ENCODE data around the gene TEKT2. TPM values are rescaled to one million over a fixed set of nuclear protein-coding genes. Genes with fewer than 3 reads are reported as not detected.

Gene TEKT2, protein sequence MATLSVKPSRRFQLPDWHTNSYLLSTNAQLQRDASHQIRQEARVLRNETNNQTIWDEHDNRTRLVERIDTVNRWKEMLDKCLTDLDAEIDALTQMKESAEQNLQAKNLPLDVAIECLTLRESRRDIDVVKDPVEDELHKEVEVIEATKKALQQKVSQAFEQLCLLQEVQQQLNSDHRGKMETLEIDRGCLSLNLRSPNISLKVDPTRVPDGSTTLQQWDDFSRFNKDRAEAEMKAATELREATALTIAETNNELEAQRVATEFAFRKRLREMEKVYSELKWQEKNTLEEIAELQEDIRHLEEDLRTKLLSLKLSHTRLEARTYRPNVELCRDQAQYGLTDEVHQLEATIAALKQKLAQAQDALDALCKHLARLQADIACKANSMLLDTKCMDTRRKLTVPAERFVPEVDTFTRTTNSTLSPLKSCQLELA
- total RNA-seq (1 to 10 TPM; 1.3 to 2.7 (median 1.6) TPM), polyA plus RNA-seq (10 to 100 TPM in 1 of 2 donors, 1 to 10 TPM in 1; 6.5 to 17.6 TPM)

- Histone ChIP-seq H3K4me1 (no peaks in the 10 kb centered on the region), H3K27me3 (no peaks in the 10 kb centered on the region), H3K4me3 (peak within 1 kb of the TSS; percentile 19 to 61 (median 41)), H3K9me3 (no peaks in the 10 kb centered on the region), H3K27ac (peak within 1 kb of the TSS; percentile 42 to 72 (median 66)), H3K36me3 (no peaks in the 10 kb centered on the region)
- DNase-seq (peak in 5 of 6 donors; percentile 54 to 88 (median 78)), FAIRE-seq (no peak), ATAC-seq (peak; percentile 41 to 44 (median 44))
- TF ChIP-seq CTCF (IDR thresholded peaks at IDR 0.05) = no peak
- WGBS, 2 donors = 15 to 17% methylated on average over 44 to 58 of the region's 59 CpGs
- intact Hi-C loops (cut with DNase I) = no loop called here
These were observed at the start of gene TEKT2 for GRCh38 chr1:36083635-36084496. TSS of gene TEKT2 (plus strand) at chr1:36084094. CDS start at chr1:36084922, 828 bp downstream.

- FAIRE-seq = no peak
- no peaks in the 10 kb centered on the region for H3K27me3 ChIP-seq
- no peaks in the 10 kb centered on the region for H3K4me1 ChIP-seq
- intact Hi-C loops (cut with DNase I) = no loop called here
- ATAC-seq = peak in 2 of 4 donors; percentile 63 to 64
- no peak for TF ChIP-seq CTCF (IDR thresholded peaks at IDR 0.05)
- no peak overlapping the region for H3K4me3 ChIP-seq
- no peaks in the 10 kb centered on the region for H3K36me3 ChIP-seq
- no peak for DNase-seq
- H3K27ac ChIP-seq = no peak overlapping the region
- H3K9me3 ChIP-seq = no peaks in the 10 kb centered on the region
These were observed 49.2 kb upstream of the TEKT2 start for GRCh38 chr1:36034692-36035091.

GRCh38 chr1:36035154-36035553 lies 48.7 kb upstream of the TEKT2 start:
- ATAC-seq (no peak), DNase-seq (no peak), FAIRE-seq (no peak)
- 81 to 84% methylated on average over 3 of the region's 3 CpGs for WGBS, 2 donors
- Histone ChIP-seq H3K4me1 (no peaks in the 10 kb centered on the region), H3K27me3 (no peaks in the 10 kb centered on the region), H3K27ac (no peak overlapping the region), H3K36me3 (no peaks in the 10 kb centered on the region), H3K4me3 (no peak overlapping the region), H3K9me3 (no peaks in the 10 kb centered on the region)
- intact Hi-C loops (cut with DNase I) = no loop called here
- no peak for TF ChIP-seq CTCF (IDR thresholded peaks at IDR 0.05)

DNA sequence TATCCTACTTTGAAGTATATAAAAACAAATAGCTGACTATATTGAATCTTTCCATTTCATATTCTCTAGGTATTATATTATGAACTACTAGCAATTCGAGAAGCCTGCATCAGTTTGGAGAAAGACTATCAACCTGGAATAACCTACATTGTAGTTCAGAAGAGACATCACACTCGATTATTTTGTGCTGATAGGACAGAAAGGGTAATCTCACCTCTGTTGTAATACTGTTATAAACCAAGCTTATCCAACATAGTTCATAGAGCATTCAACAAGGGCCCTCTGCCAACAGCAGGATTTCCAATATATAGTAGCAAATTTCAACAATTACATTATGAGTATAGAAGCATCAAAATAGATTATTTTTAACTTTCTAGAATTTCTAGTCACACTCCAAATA lies 43.7 kb upstream of the TEKT2 start:
- 70 to 71% methylated on average over 2 of the region's 2 CpGs for WGBS, 2 donors
- H3K4me1 ChIP-seq = no peaks in the 10 kb centered on the region
- peaks cover 3 to 10% (median 4%) of the 10 kb centered on the region in 3 donors for H3K36me3 ChIP-seq
- intact Hi-C loops (cut with DNase I) = no loop called here
- H3K27ac ChIP-seq = no peak overlapping the region
- no peak for FAIRE-seq
- TF ChIP-seq CTCF (IDR thresholded peaks at IDR 0.05) = no peak
- no peak overlapping the region for H3K4me3 ChIP-seq
- no peak for DNase-seq
- H3K9me3 ChIP-seq = no peaks in the 10 kb centered on the region
- no peaks in the 10 kb centered on the region for H3K27me3 ChIP-seq
- no peak for ATAC-seq
